Kidney epithelial cell (primary cell): Measurements from ENCODE around the gene FAM89B. TPM values are rescaled to one million over a fixed set of nuclear protein-coding genes. Genes with fewer than 3 reads are reported as not detected.

ENCODE experiments used
- DNase-seq: peaks from one replicate; pipeline ENCODE4 v3.0.0-alpha.2; 2010; ENCODE audit warnings: low read depth
- H3K27me3 ChIP-seq: 2 replicates; pipeline ENCODE4 v1.6.0; 2011; ENCODE audit warnings: low read length; ENCODE audit not compliant: control insufficient read depth, insufficient read depth
- H3K36me3 ChIP-seq: 2 replicates; pipeline ENCODE4 v1.5.1; 2011; ENCODE audit warnings: low read length; ENCODE audit not compliant: control insufficient read depth, insufficient read depth
- H3K4me3 ChIP-seq: 2 replicates; pipeline ENCODE4 v1.5.1; 2011; ENCODE audit warnings: low read depth, mild to moderate bottlenecking, control low read depth, low read length
- CTCF ChIP-seq: IDR thresholded peaks from 2 replicates; pipeline ENCODE4 v1.5.1; 2011; ENCODE audit warnings: mild to moderate bottlenecking, moderate library complexity, low read length, control low read depth, inconsistent platforms; ENCODE audit not compliant: insufficient read depth, poor library complexity, severe bottlenecking
- total RNA-seq: library from RNA; depleted of rRNA; stranded (reverse); fragments of >200 nt; gene quantifications from 2 replicates; pipeline ENCODE4 v1.2.3, GENCODE V29; 2015

Gene FAM89B
- total RNA-seq, 1 donor from 2014 or later = 63.9 TPM

- Histone ChIP-seq H3K27me3 (no peaks in the 10 kb centered on the region), H3K36me3 (peaks cover 4% of the 10 kb centered on the region), H3K4me3 (no peak overlapping the region)
- TF ChIP-seq CTCF = no peak
- DNase-seq = no peak
These were observed 39.8 kb upstream of the FAM89B start for GRCh38 chr11:65532388-65533064.

GRCh38 chr11:65535102-65535501, 37.2 kb upstream of the FAM89B start:
- TF ChIP-seq CTCF = no peak

GRCh38 chr11:65536412-65537295, 35.7 kb upstream of the FAM89B start:
- no peak for DNase-seq
- Histone ChIP-seq H3K4me3 (no peak overlapping the region), H3K27me3 (no peaks in the 10 kb centered on the region), H3K36me3 (peaks cover 3% of the 10 kb centered on the region)
- no peak for TF ChIP-seq CTCF

More at GRCh38 chr11:65535102-65535501, 37.2 kb upstream of the FAM89B start:
- Histone ChIP-seq H3K4me3 (no peak overlapping the region), H3K27me3 (no peaks in the 10 kb centered on the region), H3K36me3 (peaks cover 4% of the 10 kb centered on the region)
- DNase-seq = no peak

GRCh38 chr11:65537296-65537597, 35.1 kb upstream of the FAM89B start:
- Histone ChIP-seq H3K27me3 (no peaks in the 10 kb centered on the region), H3K4me3 (no peak overlapping the region), H3K36me3 (peaks cover 3% of the 10 kb centered on the region)
- DNase-seq = no peak
- no peak for TF ChIP-seq CTCF

DNA sequence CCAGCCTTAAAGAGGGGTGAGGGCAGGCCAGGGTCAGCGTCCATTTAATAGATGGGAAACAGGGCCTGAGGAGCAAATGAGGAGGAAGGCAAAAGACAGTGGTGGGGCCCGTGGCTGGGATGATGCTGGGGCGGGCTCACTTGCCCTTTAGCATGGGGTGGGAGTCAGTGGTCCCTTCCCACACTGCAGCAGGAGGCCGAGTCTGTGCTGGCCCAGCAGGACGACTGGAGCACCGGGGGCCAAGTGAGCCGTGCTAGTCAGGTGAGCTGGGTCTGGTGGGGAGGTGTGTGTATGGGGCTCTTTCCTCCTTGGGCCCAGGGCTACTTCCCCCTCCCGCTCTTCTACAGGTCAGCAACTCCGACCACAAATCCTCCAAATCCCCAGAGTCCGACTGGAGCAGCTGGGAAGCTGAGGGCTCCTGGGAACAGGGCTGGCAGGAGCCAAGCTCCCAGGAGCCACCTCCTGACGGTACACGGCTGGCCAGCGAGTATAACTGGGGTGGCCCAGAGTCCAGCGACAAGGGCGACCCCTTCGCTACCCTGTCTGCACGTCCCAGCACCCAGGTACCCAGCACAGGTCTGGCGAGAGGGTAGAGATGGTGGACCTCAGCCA, 34.6 kb upstream of the FAM89B start:
- no peaks in the 10 kb centered on the region for H3K27me3 ChIP-seq
- no peak for DNase-seq
- TF ChIP-seq CTCF = no peak
- H3K4me3 ChIP-seq = no peak overlapping the region
- H3K36me3 ChIP-seq = peaks cover 2% of the 10 kb centered on the region
